Measurements from ENCODE around the gene REST.
A peak's percentile ranks its signal among the peaks of the same experiment; 100 is the strongest.

REST gene

GRCh38 chr4:56907489-56908205 is at the start of gene REST:
Gene REST (plus strand): TSS chr4:56907900. CDS start chr4:56910639, 2,739 bp downstream.
- no peak for TF ChIP-seq CTCF (conservative IDR thresholded peaks at IDR 0.05; ENCODE audit: low read depth, low read length)
- no peak for DNase-seq (ENCODE audit: low read depth)
- peak within 1 kb of the TSS; percentile 83 for H3K4me3 ChIP-seq (ENCODE audit: low read length)

GRCh38 chr4:56859841-56860240 is 47.9 kb upstream of the REST start:
- no peak overlapping the region for H3K4me3 ChIP-seq (ENCODE audit: low read length)
- no peak for TF ChIP-seq CTCF (conservative IDR thresholded peaks at IDR 0.05; ENCODE audit: low read depth, low read length)
- no peak for DNase-seq (ENCODE audit: low read depth)

GRCh38 chr4:56860781-56861180 is 46.9 kb upstream of the REST start:
- DNase-seq (ENCODE audit: low read depth): no peak
- no peak overlapping the region for H3K4me3 ChIP-seq (ENCODE audit: low read length)
- TF ChIP-seq CTCF (conservative IDR thresholded peaks at IDR 0.05; ENCODE audit: low read depth, low read length): no peak

- no peak overlapping the region for H3K4me3 ChIP-seq (ENCODE audit: low read length)
- no peak for TF ChIP-seq CTCF (conservative IDR thresholded peaks at IDR 0.05; ENCODE audit: low read depth, low read length)
- peak; percentile 7 for DNase-seq (ENCODE audit: low read depth)
Observed at GRCh38 chr4:56861360-56861759, 46.3 kb upstream of the REST start.

GRCh38 chr4:56863441-56864139 is 44.1 kb upstream of the REST start:
- H3K4me3 ChIP-seq (ENCODE audit: low read length): no peak overlapping the region
- TF ChIP-seq CTCF (conservative IDR thresholded peaks at IDR 0.05; ENCODE audit: low read depth, low read length): no peak
- no peak for DNase-seq (ENCODE audit: low read depth)

- TF ChIP-seq CTCF (conservative IDR thresholded peaks at IDR 0.05; ENCODE audit: low read depth, low read length): no peak
- H3K4me3 ChIP-seq (ENCODE audit: low read length): no peak overlapping the region
- no peak for DNase-seq (ENCODE audit: low read depth)
Observed at GRCh38 chr4:56870946-56871345, 36.8 kb upstream of the REST start.
